NOMO-1 treated with dmso at 0.1 percent for 144 hours (cell line): ENCODE results near the gene TCFL5.

Experiments
- DNase-seq: peaks from one replicate; lab custom pipeline; 2025; ENCODE audit not compliant: unreplicated experiment; lab: John Stamatoyannopoulos, UW

Gene TCFL5

DNA sequence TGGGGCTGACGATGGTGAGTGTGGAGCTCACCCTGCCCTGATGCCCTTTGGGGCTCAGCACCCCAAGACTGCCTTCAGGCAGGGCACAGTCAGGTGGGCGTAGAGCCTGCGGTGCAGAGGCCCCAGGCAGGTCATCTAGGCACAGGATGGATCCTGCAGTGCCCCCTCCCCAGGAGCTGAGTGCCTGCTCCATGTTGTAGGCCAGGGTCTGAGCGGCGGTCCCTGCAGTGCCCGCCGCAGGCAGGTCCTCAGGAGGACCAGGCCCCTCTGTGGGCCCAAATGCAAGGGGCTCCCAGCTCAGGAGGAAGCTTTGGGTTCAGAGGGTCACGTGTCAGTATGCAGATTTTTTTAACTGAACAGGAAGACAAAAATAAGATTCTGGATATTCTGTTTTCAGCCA, 62.6 kb downstream of the TCFL5 start:
- DNase-seq: no peak

DNA sequence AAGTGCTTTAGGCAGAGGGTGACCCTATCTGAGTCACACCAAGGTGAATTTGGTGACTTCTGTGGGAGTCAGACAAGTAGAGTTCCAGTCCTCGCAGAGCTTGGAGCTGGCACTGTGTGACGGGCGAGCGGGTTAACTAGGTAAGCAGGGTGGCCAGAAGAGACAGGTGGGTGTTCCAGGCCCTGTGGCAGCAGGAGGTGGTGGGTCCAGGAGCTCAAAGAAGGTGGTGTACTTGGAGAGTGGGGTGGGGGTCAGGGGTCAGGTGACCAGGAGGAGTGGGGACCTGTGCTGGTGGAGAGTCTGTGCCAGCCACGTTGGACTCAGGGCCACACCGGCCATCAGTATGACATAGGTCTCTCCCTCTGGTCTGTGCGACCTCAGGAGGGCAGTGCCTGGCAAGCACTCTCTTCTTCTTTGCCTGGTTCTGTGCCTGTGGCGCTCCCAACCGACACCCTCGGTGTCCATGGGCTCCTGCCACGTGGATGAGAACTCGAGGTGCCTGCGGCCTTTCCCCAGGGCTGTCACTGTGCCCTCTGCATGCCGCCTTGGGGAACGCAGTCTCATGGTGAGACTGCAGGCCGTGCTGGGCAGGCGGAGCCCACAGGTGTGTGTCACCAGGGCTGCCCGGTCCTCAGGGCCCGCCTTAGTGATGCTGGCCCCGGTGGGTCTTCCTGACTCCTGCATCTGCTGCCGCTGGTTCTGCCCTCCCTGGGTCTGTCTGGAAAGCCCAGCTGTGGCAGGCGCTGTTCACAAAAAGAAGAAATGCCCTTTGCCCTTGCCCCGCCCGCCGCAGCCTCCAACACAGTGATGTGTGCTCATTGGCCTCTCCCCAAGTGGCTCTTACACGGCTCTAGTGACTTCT, 63.7 kb downstream of the TCFL5 start:
- DNase-seq: no peak

GRCh38 chr20:62796699-62797491, 64.7 kb downstream of the TCFL5 start:
- DNase-seq: no peak

DNA sequence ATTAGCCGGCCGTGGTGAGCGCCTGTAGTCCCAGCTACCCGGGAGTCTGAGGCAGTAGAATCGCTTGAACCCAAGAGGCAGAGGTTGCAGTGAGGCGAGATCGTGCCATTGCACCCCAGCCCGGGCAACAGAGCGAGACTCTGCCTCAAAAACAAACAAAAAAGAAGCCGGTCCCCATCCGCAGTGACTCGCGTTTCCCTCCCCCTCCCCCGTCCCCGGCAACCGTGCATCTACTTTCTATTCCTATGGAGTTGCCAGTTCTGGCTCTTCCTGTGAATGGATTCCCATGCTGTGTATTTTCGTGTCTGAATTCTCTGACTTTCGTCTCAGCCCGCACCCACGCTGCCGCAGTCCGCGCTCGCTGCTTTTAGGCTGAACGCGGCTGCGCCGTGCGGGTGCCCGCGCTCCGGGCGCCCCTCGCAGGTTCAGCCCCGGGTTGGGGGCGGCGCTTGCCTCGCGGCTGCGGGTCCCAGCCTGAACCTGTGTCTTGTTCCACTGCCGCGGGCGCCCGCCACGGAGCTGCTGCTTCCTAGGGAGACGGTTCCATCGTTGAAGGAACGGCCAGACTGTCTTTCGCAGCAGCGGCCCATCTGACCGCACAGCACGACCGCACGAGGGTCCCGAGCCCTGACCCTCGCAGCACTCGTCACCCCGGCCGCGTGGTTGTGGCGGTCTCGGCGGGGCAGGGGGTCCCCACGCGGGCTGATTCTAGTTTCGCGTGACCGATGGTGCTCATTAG, 66.4 kb downstream of the TCFL5 start:
- DNase-seq: peak; percentile 9

DNA sequence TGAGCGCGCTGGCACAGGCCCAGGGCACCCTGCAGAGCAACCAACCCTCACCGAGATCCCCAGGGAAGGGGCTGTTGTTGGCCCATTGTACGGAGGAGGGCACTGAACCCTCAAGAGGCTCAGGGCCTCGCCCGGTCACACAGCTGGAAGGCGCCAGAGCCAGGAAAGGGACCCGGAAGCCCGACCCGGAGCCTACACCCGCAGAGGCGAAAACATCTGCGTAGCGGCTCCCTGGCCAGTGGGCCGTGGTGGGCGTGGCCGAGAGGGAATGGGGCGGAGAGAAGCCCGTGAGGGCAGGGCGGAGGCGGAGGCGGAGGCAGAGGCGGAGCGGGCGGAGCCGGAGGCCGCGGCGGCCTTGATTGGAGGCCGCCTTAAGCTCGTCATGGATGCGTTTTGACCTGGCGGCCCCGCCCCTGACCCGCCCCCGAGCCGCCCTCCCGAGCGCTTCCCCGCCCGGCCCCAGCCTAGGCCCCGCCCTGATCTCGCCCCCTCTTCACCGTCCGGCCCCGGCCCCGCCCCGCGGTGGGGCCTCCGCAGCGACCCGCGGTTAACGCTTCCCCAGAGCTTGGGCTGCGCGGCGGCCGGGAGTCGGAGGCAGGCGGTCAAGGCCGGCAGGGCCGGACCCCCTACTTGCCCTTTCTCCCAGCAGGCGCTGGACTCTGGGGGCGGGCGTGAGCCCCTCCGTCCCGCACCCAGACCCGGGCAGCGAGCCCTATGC, 67.5 kb downstream of the TCFL5 start:
- peak; percentile 78 for DNase-seq

- DNase-seq: no peak
These were observed 67.9 kb downstream of the TCFL5 start for GRCh38 chr20:62793757-62794006.

GRCh38 chr20:62792940-62793756, 68.5 kb downstream of the TCFL5 start:
- no peak for DNase-seq

- no peak for DNase-seq
These were observed 69.3 kb downstream of the TCFL5 start for GRCh38 chr20:62792182-62792939.

GRCh38 chr20:62791301-62792181, 70.1 kb downstream of the TCFL5 start:
- DNase-seq: peak; percentile 91
